Spleen (tissue), 11 donors: ENCODE results near the gene TGFBRAP1. TPM values are rescaled to one million over a fixed set of nuclear protein-coding genes. Genes with fewer than 3 reads are reported as not detected.
A peak's percentile ranks its signal among the peaks of the same experiment; 100 is the strongest.

Source experiments
- DNase-seq: peaks from one replicate; pipeline ENCODE4 v3.0.0-alpha.2; 2020
- H3K27ac ChIP-seq, 8 donors: fragments of 200-600 bp; sonication (generic) in 7 of 8; 1 replicate in 4 of 8; 2 replicates in 4 of 8; pipeline versions ENCODE4 v1.5.0 to v1.8.0; 2016 to 2021; ENCODE audit warnings: inconsistent platforms in 4 of 8, mild to moderate bottlenecking in 4 of 8, moderate library complexity in 1 of 8
- H3K27me3 ChIP-seq, 7 donors: fragments of 200-600 bp; sonication (generic) in 6 of 7; replicated peaks in 1 of 7; 1 replicate in 4 of 7; 2 replicates in 3 of 7; pipeline versions ENCODE4 v1.5.0 to v1.8.0; 2016 to 2021; ENCODE audit warnings: inconsistent platforms in 3 of 7, mild to moderate bottlenecking in 1 of 7
- H3K36me3 ChIP-seq, 6 donors: fragments of 200-600 bp; sonication (generic) in 5 of 6; 1 replicate in 4 of 6; 2 replicates in 2 of 6; pipeline versions ENCODE4 v1.5.0 to v1.8.0; 2016 to 2021; ENCODE audit warnings: inconsistent platforms in 2 of 6
- H3K4me1 ChIP-seq, 6 donors: fragments of 200-600 bp; sonication (generic) in 5 of 6; 1 replicate in 3 of 6; 2 replicates in 3 of 6; pipeline versions ENCODE4 v1.5.0 to v1.8.0; 2016 to 2021; ENCODE audit warnings: inconsistent platforms in 3 of 6
- H3K4me3 ChIP-seq, 8 donors: fragments of 200-600 bp; sonication (generic) in 7 of 8; 1 replicate in 4 of 8; 2 replicates in 4 of 8; pipeline versions ENCODE4 v1.5.0 to v1.8.0; 2016 to 2021; ENCODE audit warnings: inconsistent platforms in 4 of 8, mild to moderate bottlenecking in 4 of 8, moderate library complexity in 2 of 8
- H3K9me3 ChIP-seq, 8 donors: fragments of 200-600 bp; sonication (generic) in 7 of 8; 1 replicate in 4 of 8; 2 replicates in 4 of 8; pipeline versions ENCODE4 v1.5.0 to v1.8.0; 2016 to 2021; ENCODE audit warnings: inconsistent platforms in 4 of 8
- POLR2A ChIP-seq, 3 donors: fragments of 450-650 bp; IDR thresholded peaks; one replicate each; pipeline ENCODE4 v1.5.1; 2017; ENCODE audit warnings: antibody characterized with exemption in 3 of 3, mild to moderate bottlenecking in 1 of 3
- POLR2AphosphoS5 ChIP-seq, 3 donors: sonication (generic); formaldehyde crosslinking; IDR thresholded peaks; one replicate each; pipeline ENCODE4 v1.5.1; 2017; ENCODE audit warnings: antibody characterized with exemption in 3 of 3
- WGBS, 5 donors: extraction: QIAGEN DNeasy Blood & Tissue Kit in 3 of 5; methylation state at CpG; one replicate each; pipeline versions ENCODE4 v1.1.5 to v1.1.7; 2013 to 2018; 5-methylcytosine and 5-hydroxymethylcytosine counted together
- intact Hi-C: fragments of 100-400 bp; cut with DNase I; formaldehyde crosslinking; loops from one replicate; pipeline ENCODE4 v1.15.0; 2023; ENCODE audit warnings: low total_unique reads
- polyA plus RNA-seq, 3 donors: library from polyadenylated mRNA; stranded (reverse); fragments of 200-250 nt; gene quantifications; one replicate each; pipeline ENCODE4 v1.2.1, GENCODE V29; 2013
- total RNA-seq, 7 donors: library from RNA; depleted of rRNA in 3 of 7; stranded (reverse); fragments of >200 nt in 3 of 7; fragmentation: NEBNext Ultra II Directional in 4 of 7; extraction: Animal tissue kit (Norgen Biotek cat#: 25700) in 4 of 7; gene quantifications; one replicate each; pipeline versions ENCODE4 v1.1.0 to v1.2.1, GENCODE V29; 2016 to 2021
- TF ChIP-seq, protein P1 (sequence below), 11 experiments: fragments of 200-600 bp in 7 of 11; fragments of 450-650 bp in 4 of 11; sonication (generic) in 4 of 11; IDR thresholded peaks in 8 of 11; conservative IDR thresholded peaks in 3 of 11; 1 replicate in 7 of 11; 2 replicates in 4 of 11; pipeline versions ENCODE4 v1.4.0 to v1.8.0; 2016 to 2021; ENCODE audit warnings: antibody characterized with exemption in 11 of 11, inconsistent platforms in 4 of 11, mild to moderate bottlenecking in 1 of 11
- donor health status: healthy with polysubstance abuse.
- donor health status: DM: no; HTN: no; CAD: no; lungs with moderate emphysema.
- donor health status: DM: no; HTN: no; CAD: no.
- donor health status: Bipolar disorder and iron deficiency.
- donor health status: healthy.
- donor health status: DM: no; HTN: no; CAD: no.
- donor health status: DM: yes; HTN: yes; CAD: no.

Gene TGFBRAP1
- total and polyA plus RNA-seq, 10 donors = 4.6 to 32.7 (median 21.8) TPM

DNA sequence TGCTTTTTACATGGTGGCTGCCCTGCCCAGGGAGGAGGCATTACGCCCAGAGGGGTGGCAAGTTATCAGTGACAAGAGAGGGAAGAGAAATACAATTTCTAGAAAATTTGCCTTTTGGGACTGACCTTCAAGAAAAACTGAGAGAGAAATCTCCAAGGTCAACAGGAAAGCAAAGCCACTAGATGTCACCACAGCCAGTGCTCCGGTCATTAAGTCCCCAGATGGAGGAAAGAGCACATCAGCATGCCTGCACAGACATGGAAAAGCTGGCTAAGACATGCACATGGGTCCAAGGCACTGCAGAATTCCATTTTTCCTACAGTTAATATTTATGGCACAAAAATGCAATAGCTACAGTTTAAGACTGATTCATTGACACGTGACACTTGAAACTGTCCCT lies 48.3 kb upstream of the TGFBRAP1 start:
- WGBS, 5 donors = 72 to 84% (median 74%) methylated on average over 3 of the region's 3 CpGs
- Histone ChIP-seq H3K4me1 (peaks cover 0 to 62% (median 12%) of the 10 kb centered on the region in 6 donors), H3K9me3 (no peaks in the 10 kb centered on the region), H3K4me3 (no peak overlapping the region), H3K27me3 (no peaks in the 10 kb centered on the region), H3K36me3 (no peaks in the 10 kb centered on the region), H3K27ac (peak overlapping the region in 6 of 8 donors; percentile 27 to 83 (median 50))
- TF ChIP-seq POLR2A (IDR thresholded peaks at IDR 0.05) = no peak
- peak in 1 of 3 donors; percentile 12 for TF ChIP-seq POLR2AphosphoS5 (IDR thresholded peaks at IDR 0.05)
- intact Hi-C loops = no loop called here
- no peak for DNase-seq

DNA sequence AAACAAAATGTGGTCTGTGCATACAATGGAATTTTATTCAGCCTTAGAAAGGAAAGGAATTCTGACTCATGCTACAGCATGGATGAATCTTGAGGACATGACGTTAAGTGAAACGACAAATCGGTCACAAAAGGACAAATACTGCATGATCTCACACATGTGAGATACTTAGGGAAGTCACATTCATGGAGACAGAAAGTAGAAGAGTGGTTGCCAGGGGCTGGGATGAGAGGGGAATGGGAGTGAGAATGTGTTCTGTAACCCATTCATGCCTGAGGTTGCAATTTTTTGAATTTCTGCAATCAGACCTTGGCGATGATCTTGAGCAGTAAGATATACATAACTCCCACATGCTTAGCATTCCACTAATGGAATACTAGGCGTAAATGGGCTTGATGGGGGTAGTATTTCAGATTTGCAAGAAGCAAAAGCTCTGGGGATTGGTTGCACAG lies 47.3 kb upstream of the TGFBRAP1 start:
- peak overlapping the region in 6 of 8 donors; percentile 10 to 83 (median 46) for H3K27ac ChIP-seq
- no peaks in the 10 kb centered on the region for H3K9me3 ChIP-seq
- WGBS, 5 donors = 83 to 92% (median 89%) methylated on average over 5 of the region's 5 CpGs
- no peak for DNase-seq
- H3K4me1 ChIP-seq = peaks cover 0 to 64% (median 12%) of the 10 kb centered on the region in 6 donors
- H3K36me3 ChIP-seq = no peaks in the 10 kb centered on the region
- intact Hi-C loops = no loop called here
- no peaks in the 10 kb centered on the region for H3K27me3 ChIP-seq
- TF ChIP-seq, protein P1, sequence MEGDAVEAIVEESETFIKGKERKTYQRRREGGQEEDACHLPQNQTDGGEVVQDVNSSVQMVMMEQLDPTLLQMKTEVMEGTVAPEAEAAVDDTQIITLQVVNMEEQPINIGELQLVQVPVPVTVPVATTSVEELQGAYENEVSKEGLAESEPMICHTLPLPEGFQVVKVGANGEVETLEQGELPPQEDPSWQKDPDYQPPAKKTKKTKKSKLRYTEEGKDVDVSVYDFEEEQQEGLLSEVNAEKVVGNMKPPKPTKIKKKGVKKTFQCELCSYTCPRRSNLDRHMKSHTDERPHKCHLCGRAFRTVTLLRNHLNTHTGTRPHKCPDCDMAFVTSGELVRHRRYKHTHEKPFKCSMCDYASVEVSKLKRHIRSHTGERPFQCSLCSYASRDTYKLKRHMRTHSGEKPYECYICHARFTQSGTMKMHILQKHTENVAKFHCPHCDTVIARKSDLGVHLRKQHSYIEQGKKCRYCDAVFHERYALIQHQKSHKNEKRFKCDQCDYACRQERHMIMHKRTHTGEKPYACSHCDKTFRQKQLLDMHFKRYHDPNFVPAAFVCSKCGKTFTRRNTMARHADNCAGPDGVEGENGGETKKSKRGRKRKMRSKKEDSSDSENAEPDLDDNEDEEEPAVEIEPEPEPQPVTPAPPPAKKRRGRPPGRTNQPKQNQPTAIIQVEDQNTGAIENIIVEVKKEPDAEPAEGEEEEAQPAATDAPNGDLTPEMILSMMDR (IDR thresholded peaks at IDR 0.05 in 8 of 11, conservative IDR thresholded peaks at IDR 0.05 in 3 of 11) = no peak
- TF ChIP-seq POLR2AphosphoS5 (IDR thresholded peaks at IDR 0.05) (no peak), POLR2A (IDR thresholded peaks at IDR 0.05) (no peak)
- H3K4me3 ChIP-seq = no peak overlapping the region

DNA sequence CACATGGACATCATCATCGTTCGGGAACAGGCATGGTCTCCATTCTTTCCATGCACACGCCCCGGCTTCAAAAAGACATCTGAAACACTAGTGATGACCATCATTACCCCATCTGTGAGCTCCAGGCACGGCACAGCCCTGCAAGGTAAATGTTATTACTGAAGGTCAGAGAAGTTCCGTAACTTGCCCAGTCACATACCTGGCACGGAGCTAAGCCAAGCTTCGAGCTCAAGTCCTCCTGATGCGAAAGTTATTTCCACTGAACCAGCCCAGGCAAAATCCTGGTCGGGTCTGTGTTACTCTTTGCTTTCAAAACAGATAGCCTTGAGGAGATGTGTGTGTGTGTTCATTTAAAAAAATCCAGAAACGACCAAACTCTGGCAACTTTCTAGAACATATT lies 46.5 kb upstream of the TGFBRAP1 start:
- Histone ChIP-seq H3K27ac (peak overlapping the region in 4 of 8 donors; percentile 70 to 83 (median 76)), H3K4me1 (peaks cover 0 to 56% (median 12%) of the 10 kb centered on the region in 6 donors), H3K27me3 (no peaks in the 10 kb centered on the region), H3K9me3 (no peaks in the 10 kb centered on the region), H3K36me3 (no peaks in the 10 kb centered on the region), H3K4me3 (no peak overlapping the region)
- 88 to 95% (median 92%) methylated on average over 10 to 11 of the region's 11 CpGs for WGBS, 5 donors
- intact Hi-C loops = no loop called here
- DNase-seq = no peak
- TF ChIP-seq POLR2AphosphoS5 (IDR thresholded peaks at IDR 0.05) = no peak

DNA sequence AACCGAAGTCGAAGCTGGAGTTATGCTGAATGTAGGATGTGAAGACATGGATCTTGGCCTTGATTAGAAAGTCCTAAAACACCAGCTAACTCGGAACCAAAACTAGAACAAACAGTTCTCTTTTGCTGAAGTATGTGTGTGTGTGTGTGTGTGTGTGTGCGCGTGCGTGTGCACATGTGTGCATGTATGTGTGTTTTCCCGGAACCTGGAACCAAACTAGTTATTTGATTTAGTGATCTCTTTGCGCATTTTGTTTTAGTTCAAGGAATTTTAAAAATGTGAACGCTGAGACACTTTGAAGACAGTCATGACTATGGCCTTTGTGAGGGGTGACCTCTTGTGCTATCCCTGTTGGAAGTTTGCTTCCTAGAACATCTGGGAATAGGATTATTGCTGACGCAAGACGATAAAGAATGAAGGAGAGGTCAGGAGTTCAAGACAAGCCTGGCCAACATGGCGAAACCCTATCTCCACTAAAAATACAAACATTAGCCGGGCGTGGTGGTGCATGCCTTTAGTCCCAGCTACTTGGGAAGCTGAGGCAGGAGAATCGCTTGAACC lies 45.5 kb upstream of the TGFBRAP1 start:
- DNase-seq = no peak
- intact Hi-C loops = no loop called here
- peak in 1 of 3 donors; percentile 62 for TF ChIP-seq POLR2AphosphoS5 (IDR thresholded peaks at IDR 0.05)
- no peak for TF ChIP-seq POLR2A (IDR thresholded peaks at IDR 0.05)
- WGBS, 5 donors = 76 to 87% (median 78%) methylated on average over 15 of the region's 15 CpGs
- Histone ChIP-seq H3K27ac (peak overlapping the region in 7 of 8 donors; percentile 41 to 83 (median 75)), H3K27me3 (no peaks in the 10 kb centered on the region), H3K9me3 (no peaks in the 10 kb centered on the region), H3K4me1 (peaks cover 0 to 53% (median 15%) of the 10 kb centered on the region in 6 donors), H3K4me3 (no peak overlapping the region), H3K36me3 (no peaks in the 10 kb centered on the region)

DNA sequence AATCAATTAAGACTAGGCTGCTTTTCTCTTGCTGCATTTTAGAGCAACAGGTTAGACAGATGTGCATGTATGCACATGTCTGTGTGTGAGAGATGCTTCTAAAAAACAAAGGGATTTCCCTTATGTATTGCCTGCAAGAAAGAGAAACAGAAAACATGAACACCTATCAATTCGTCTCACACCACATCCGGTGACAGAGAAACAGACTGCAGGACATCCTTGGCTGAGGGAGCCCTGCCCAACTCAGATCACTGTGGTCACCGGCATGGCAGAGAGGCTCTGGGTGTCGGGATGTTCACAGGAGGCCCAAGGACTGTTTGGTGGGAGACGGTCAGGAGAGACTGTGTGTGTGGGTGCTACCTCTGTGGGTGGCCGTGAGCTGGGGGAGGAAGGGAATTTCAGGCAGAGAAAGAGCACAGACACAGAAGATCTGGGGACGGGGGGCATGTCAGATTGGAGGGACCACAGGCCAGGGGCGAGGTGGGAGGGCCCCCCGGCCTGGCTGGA lies 44.4 kb upstream of the TGFBRAP1 start:
- Histone ChIP-seq H3K27me3 (no peaks in the 10 kb centered on the region), H3K4me1 (peaks cover 0 to 52% (median 22%) of the 10 kb centered on the region in 6 donors), H3K9me3 (no peaks in the 10 kb centered on the region), H3K27ac (peak overlapping the region in 7 of 8 donors; percentile 36 to 80 (median 75)), H3K36me3 (no peaks in the 10 kb centered on the region), H3K4me3 (peak overlapping the region in 1 of 8 donors; percentile 15)
- 66 to 80% (median 77%) methylated on average over 9 of the region's 9 CpGs for WGBS, 5 donors
- TF ChIP-seq, protein P1 (IDR thresholded peaks at IDR 0.05 in 8 of 11, conservative IDR thresholded peaks at IDR 0.05 in 3 of 11) = no peak
- TF ChIP-seq POLR2AphosphoS5 (IDR thresholded peaks at IDR 0.05) = no peak
- no peak for TF ChIP-seq POLR2A (IDR thresholded peaks at IDR 0.05)
- intact Hi-C loops = no loop called here
- DNase-seq = no peak
